Hematopoietic multipotent progenitor cell treated with erythropoietin and hydrocortisone succinate and interleukin-3 and kit ligand, for 15 days (in vitro differentiated cells): Measurements from ENCODE around the gene RPS13.
"Not testable (repeated sequence)": the region's sequence is repeated elsewhere in the genome, so short reads cannot be mapped to it uniquely, and the experiment has no call there.

Experiments used
- DNase-seq: peaks from one replicate; pipeline ENCODE4 v3.0.0-alpha.2; 2015; ENCODE audit warnings: low spot score

Gene RPS13

GRCh38 chr11:17036666-17037658 lies 40.5 kb downstream of the RPS13 start:
- no peak for DNase-seq

- DNase-seq: not testable (repeated sequence)
Observed at GRCh38 chr11:17034027-17034426, 43.4 kb downstream of the RPS13 start.

DNA sequence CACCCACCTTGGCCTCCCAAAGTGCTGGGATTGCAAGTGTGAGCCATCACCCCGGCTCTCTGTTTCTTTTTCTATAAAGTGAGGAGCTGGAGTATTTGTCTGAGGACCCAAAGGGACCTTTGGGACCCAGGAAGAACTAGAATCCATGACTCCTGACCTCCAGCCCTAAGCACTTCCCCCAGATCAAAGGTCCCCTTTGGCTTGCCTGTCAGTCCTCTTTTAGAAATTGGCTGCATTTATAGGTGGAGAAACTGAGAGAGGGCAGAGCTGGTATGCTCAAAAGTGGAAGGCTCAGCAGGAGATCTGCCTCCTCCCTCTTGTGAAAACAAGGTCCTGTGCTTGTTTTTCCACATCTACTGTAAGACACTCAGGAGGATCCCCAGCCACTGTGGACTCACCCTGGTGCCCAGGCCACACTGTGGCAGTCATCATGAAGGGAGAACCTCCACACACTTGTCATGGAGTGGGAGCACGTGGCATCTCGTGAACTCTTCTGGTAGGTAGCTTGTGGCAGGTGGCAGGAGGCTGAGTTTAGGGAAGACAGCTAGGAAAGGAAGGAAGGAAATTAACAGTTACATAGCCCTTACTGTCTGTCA lies 50.9 kb downstream of the RPS13 start:
- no peak for DNase-seq

GRCh38 chr11:17024924-17025323 lies 52.5 kb downstream of the RPS13 start:
- no peak for DNase-seq
